ENCODE measurements around the gene GAL. TPM values are rescaled to one million over a fixed set of nuclear protein-coding genes. Genes with fewer than 3 reads are reported as not detected.

The GAL gene
- total and polyA plus RNA-seq, 2 of the 8 experiments (the other 6 are each of a cell fraction or from before 2014, with no cell fraction given): 81.8 to 233 TPM

DNA sequence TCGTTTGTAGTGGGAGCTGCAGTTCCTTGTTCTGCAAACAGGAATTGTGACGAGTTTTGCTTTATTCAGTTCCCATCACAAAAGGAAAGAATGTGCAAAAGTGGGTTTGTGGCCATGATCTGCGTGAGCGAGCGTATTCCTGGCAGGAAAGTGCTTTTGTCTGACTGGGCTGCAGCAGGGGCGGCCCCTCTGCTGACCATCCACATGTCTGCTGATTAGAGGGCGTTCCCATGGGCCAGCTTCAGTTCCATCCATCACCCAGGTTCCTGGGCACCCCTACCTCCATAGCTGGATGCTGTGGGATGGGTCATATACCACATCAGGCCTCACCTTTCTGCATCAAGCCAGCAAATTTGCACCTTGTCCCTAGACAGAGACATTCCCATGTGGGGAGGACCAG lies 28.9 kb upstream of the GAL start:
- Histone ChIP-seq H2BK20ac (ENCODE audit: low read length) (no peak overlapping the region), H4K5ac (ENCODE audit: insufficient read length, low read depth, low read length) (no peak overlapping the region), H3K23me2 (ENCODE audit: low read depth, low read length) (no peaks in the 10 kb centered on the region), H2AK5ac (ENCODE audit: low read depth, low read length) (no peak overlapping the region), H2BK12ac (ENCODE audit: low read depth, low read length) (no peak overlapping the region), H3K79me2 (ENCODE audit: control insufficient read depth in 1 of 2, insufficient read depth in 2 of 2, low read length in 2 of 2) (no peaks in the 10 kb centered on the region), H3K27me3 (replicated peaks in 1 of 4; ENCODE audit: control insufficient read depth in 3 of 4, extremely low read depth in 1 of 4, insufficient read depth in 3 of 4, low read length in 3 of 4) (no peaks in the 10 kb centered on the region), H4K20me1 (replicated peaks in 1 of 2; ENCODE audit: control insufficient read depth in 1 of 2, insufficient read depth in 2 of 2, low read length in 2 of 2) (no peaks in the 10 kb centered on the region), H4K8ac (ENCODE audit: extremely low read depth, insufficient read depth, low read length) (no peak overlapping the region), H3K9me3 (ENCODE audit: insufficient read depth in 2 of 2, low read depth in 1 of 2, low read length in 1 of 2) (0 out of 4 replicates have a peak, but pooled peaks cover 0 to 6% of the 10 kb centered on the region in 2 experiments), H3K9ac (replicated peaks in 1 of 4; ENCODE audit: extremely low read depth in 1 of 4, low read depth in 3 of 4, low read length in 3 of 4) (no peak overlapping the region; a peak in 1 of 7 replicates), H2BK15ac (ENCODE audit: low read length) (no peak overlapping the region), H3K23ac (ENCODE audit: insufficient read length) (no peak overlapping the region), H3K4me2 (ENCODE audit: insufficient read depth in 1 of 2, low read depth in 2 of 2, low read length in 2 of 2) (no peak overlapping the region), H3K4me3 (ENCODE audit: extremely low read depth in 1 of 4, insufficient read depth in 2 of 4, low read depth in 3 of 4, low read length in 4 of 4) (no peak overlapping the region), H3K18ac (ENCODE audit: extremely low read depth, low read length) (no peak overlapping the region), H3K4ac (replicated peaks; ENCODE audit: insufficient read length, low read depth, low read length) (no peak overlapping the region), H2BK5ac (ENCODE audit: low read depth, low read length) (no peak overlapping the region), H3K4me1 (replicated peaks in 1 of 4; ENCODE audit: control insufficient read depth in 3 of 4, insufficient read depth in 4 of 4, low read length in 3 of 4) (peaks cover 0 to 10% (median 1%) of the 10 kb centered on the region in 4 experiments; a peak in 1 of 7 replicates), H2BK120ac (replicated peaks; ENCODE audit: low read depth, low read length) (no peak overlapping the region), H3K36me3 (ENCODE audit: control insufficient read depth in 2 of 4, insufficient read depth in 4 of 4, low read length in 3 of 4) (no peaks in the 10 kb centered on the region), H4K91ac (replicated peaks; ENCODE audit: insufficient read length, low read length) (no peak overlapping the region), H3K79me1 (ENCODE audit: low read depth, low read length) (no peaks in the 10 kb centered on the region), H3K56ac (replicated peaks; ENCODE audit: insufficient read length, low read depth, low read length) (no peak overlapping the region), H3K27ac (ENCODE audit: low read depth, low read length) (no peak overlapping the region), H3K14ac (ENCODE audit: insufficient read length) (no peak overlapping the region), H2AFZ (ENCODE audit: low read length) (no peak overlapping the region)
- POLR2A ChIA-PET (ENCODE audit: partially characterized antibody): interaction anchor here (0.6 kb wide), 1 partner anchor 67 kb away, joined by 4 read pairs; no protein-coding TSS in a partner anchor
- no peak for FAIRE-seq
- CTCF ChIA-PET (ENCODE audit: partially characterized antibody): interaction anchor here (1.6 kb wide), 1 partner anchor 26 kb away, joined by 3 read pairs; no protein-coding TSS in a partner anchor
- 92% methylated on average over 7 of the region's 7 CpGs; no CpG with 5 or more reads in 1 of the 2 experiments for WGBS, 2 experiments (ENCODE audit: extremely low coverage in 1 of 2, insufficient coverage in 1 of 2, insufficient read length in 1 of 2, insufficient replicate concordance in 2 of 2, low coverage in 1 of 2, low lambda C conversion rate in 2 of 2, missing lambda C conversion rate in 1 of 2)
- DNase-seq (ENCODE audit: low read depth in 1 of 2, low spot score in 2 of 2): no peak
- no peak for TF ChIP-seq RNF2 (IDR thresholded peaks at IDR 0.05; ENCODE audit: borderline replicate concordance, low read depth, low read length, missing control alignments, poor library complexity, severe bottlenecking)
- no peak for TF ChIP-seq CREB1 (IDR thresholded peaks at IDR 0.05)
- TF ChIP-seq USF2 (IDR thresholded peaks at IDR 0.05; ENCODE audit: low read length): no peak
- TF ChIP-seq FOSL1 (IDR thresholded peaks at IDR 0.05; ENCODE audit: insufficient read depth, low read depth, low read length): no peak
- TF ChIP-seq HDAC6 (IDR thresholded peaks at IDR 0.05; ENCODE audit: low read depth, low read length): no peak
- TF ChIP-seq POU5F1 (IDR thresholded peaks at IDR 0.05; ENCODE audit: low read depth, low read length): no peak
- TF ChIP-seq SRF (IDR thresholded peaks at IDR 0.05; ENCODE audit: low read depth, low read length): no peak
- no peak for TF ChIP-seq NANOG (IDR thresholded peaks at IDR 0.05; ENCODE audit: insufficient read depth, low read depth, low read length, poor library complexity, severe bottlenecking)
- TF ChIP-seq, protein P1, sequence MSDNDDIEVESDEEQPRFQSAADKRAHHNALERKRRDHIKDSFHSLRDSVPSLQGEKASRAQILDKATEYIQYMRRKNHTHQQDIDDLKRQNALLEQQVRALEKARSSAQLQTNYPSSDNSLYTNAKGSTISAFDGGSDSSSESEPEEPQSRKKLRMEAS (IDR thresholded peaks at IDR 0.05): no peak
- no peak for TF ChIP-seq RFX5 (IDR thresholded peaks at IDR 0.05; ENCODE audit: borderline replicate concordance, low read depth, low read length)
